Heart left ventricle (tissue), 13 donors: Measurements from ENCODE around the gene WIPF2.

Experiments
- CTCF ChIP-seq, 12 donors: fragments of 200-600 bp; sonication (generic) in 4 of 12; IDR thresholded peaks; one replicate each; pipeline versions ENCODE4 v1.5.0 to v1.8.0; 2018 to 2022; ENCODE audit warnings: antibody characterized with exemption in 12 of 12, mild to moderate bottlenecking in 5 of 12
- POLR2A ChIP-seq, 2 donors: fragments of 450-650 bp; IDR thresholded peaks; one replicate each; pipeline ENCODE4 v1.6.1; 2017; ENCODE audit warnings: antibody characterized with exemption in 2 of 2, mild to moderate bottlenecking in 2 of 2, moderate library complexity in 2 of 2
- donor health status: ischemic (EF 13 %, LVEDD 7.1; RV severe dilation, severe dysfunction).
- donor health status: DM: no; HTN: yes; CAD: no.
- donor health status: DM: no; HTN: no; CAD: no.
- donor health status: ischemic (EF 25% LVEDD 6.9; RV normal size, moderate dysfunction).
- donor health status: ischemic (EF 25% LVEDD 5.7; RV mildly dilated, moderate dysfunction).
- donor health status: ischemic (EF 35%, LVEDD 5.7; RV mildly dilated, moderate dysfunction).
- donor health status: nonischemic (EF 11% LVEDD 7.7; RV severe dilation, severe dysfunction).
- donor health status: DM: yes; HTN: yes; CAD: no.
- donor health status: PGD.
- donor health status: ischemic (EF 29% LVEDD 5.4; RV normal size, mild dysfunction).
- donor health status: nonischemic (EF 23%, LVEDD 6.1; RV moderate dilation, normal function).

DNA sequence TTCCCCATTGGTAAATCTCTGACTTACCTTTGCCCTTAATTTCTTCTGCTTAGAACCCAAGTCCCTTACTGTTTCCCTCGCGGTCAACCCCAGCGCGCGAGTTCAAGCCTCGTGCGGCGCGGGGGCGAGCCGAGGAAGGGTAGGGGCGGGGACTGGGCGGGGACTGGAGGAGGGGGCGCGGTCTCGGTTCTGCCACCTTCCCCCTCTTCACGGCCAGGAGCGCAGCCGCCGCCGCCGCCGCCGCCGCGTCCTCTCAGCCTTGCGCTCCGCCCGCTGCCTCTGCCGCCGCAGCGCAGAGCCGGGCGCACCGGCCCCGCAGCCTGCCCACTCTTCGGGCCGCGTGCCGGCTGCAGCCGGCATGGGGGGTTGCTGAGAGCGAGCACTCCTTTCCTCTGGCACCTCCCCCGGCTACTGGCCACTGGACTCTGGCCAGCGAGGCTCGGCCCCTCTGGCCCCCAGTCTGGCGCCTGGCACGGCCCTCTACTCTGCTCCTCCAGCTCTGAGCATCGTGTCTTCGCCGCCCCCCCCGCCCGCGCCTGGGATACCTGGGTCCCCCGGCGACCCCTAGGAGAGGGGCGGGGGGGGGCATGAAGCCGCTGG, 41.7 kb upstream of the WIPF2 start, which contains the start of gene RAPGEFL1:
- TF ChIP-seq CTCF (IDR thresholded peaks at IDR 0.05): no peak
- no peak for TF ChIP-seq POLR2A (IDR thresholded peaks at IDR 0.05)
